GM12878 (cell line): ENCODE results near the gene UMAD1. TPM values are rescaled to one million over a fixed set of nuclear protein-coding genes. Genes with fewer than 3 reads are reported as not detected.

Source experiments
- ATAC-seq: fragments of 200-7000 bp; cut with Tn5 transposase; 3 replicates; pipeline ENCODE4 v1.9.1; 2020; ENCODE audit warnings: mild to moderate bottlenecking, moderate library complexity
- BruUV-seq: library from RNA; stranded (reverse); fragments of 400-500 nt; replicated peaks from 2 replicates; lab custom pipeline; 2021; lab: Mats Ljungman, UMichigan
- CTCF ChIA-PET: fragments of 300-600 bp; sonication (Branson Sonifier 250); formaldehyde crosslinking; extraction: SDS; loops from one replicate; lab custom pipeline; 2021; ENCODE audit warnings: inconsistent platforms; lab: Yijun Ruan, JAX
- POLR2A ChIA-PET: fragments of 350-600 bp; formaldehyde crosslinking; extraction: SDS; loops from one replicate; lab custom pipeline; 2021; ENCODE audit warnings: inconsistent platforms; lab: Charles Lee
- RAD21 ChIA-PET: fragments of 300-600 bp; sonication (Branson Sonifier 250); formaldehyde crosslinking; loops from one replicate; lab custom pipeline; 2023; ENCODE audit warnings: antibody characterized with exemption; ENCODE audit not compliant: unreplicated experiment; lab: Charles Lee
- SMC1A ChIA-PET: fragments of 300-600 bp; sonication (Branson Sonifier 250); formaldehyde crosslinking; loops from one replicate; lab custom pipeline; 2023; ENCODE audit not compliant: unreplicated experiment, uncharacterized antibody; lab: Charles Lee
- DNase-seq: peaks from one replicate; pipeline ENCODE4 v3.0.0-alpha.2; 2011; ENCODE audit warnings: low read depth, low spot score
- FAIRE-seq: peaks from 3 replicates; lab custom pipeline; 2011; peaks lifted over from hg19 to GRCh38; lab: Jason Lieb, UNC
- H2AFZ ChIP-seq: 2 replicates; pipeline ENCODE4 v1.6.0; 2011; ENCODE audit warnings: low read depth, low read length, control low read depth; ENCODE audit not compliant: control insufficient read depth
- H3K27ac ChIP-seq: 2 replicates; pipeline ENCODE4 v1.5.1; 2011; ENCODE audit warnings: control low read depth; ENCODE audit not compliant: control insufficient read depth, insufficient read depth
- H3K27me3 ChIP-seq, 2 experiments: replicated peaks in 1 of 2; 2 replicates each; pipeline versions ENCODE4 v1.6.0 to v1.6.1; 2011; ENCODE audit warnings: low read length in 1 of 2; ENCODE audit not compliant: control insufficient read depth in 2 of 2, insufficient read depth in 2 of 2
- H3K36me3 ChIP-seq, 2 experiments: 2 replicates each; pipeline ENCODE4 v1.5.1; 2011; ENCODE audit warnings: low read length in 1 of 2; ENCODE audit not compliant: control insufficient read depth in 2 of 2, insufficient read depth in 2 of 2
- H3K4me1 ChIP-seq: 2 replicates; pipeline ENCODE4 v1.6.1; 2011; ENCODE audit warnings: mild to moderate bottlenecking, low read length, moderate library complexity, mixed read lengths; ENCODE audit not compliant: control insufficient read depth, insufficient read depth
- H3K4me2 ChIP-seq: 2 replicates; pipeline ENCODE4 v1.6.0; 2011; ENCODE audit warnings: control low read depth; ENCODE audit not compliant: control insufficient read depth, insufficient read depth
- H3K4me3 ChIP-seq: fragments of 200-600 bp; sonication (generic); 2 replicates; pipeline ENCODE4 v1.5.1; 2016
- H3K79me2 ChIP-seq: 2 replicates; pipeline ENCODE4 v1.6.0; 2011; ENCODE audit warnings: low read length; ENCODE audit not compliant: control insufficient read depth, insufficient read depth
- H3K9ac ChIP-seq: 2 replicates; pipeline ENCODE4 v1.8.0; 2011; ENCODE audit warnings: low read length, control low read depth, mixed read lengths; ENCODE audit not compliant: control insufficient read depth, insufficient read depth
- H3K9me3 ChIP-seq: replicated peaks from 3 replicates; pipeline ENCODE4 v1.5.1; 2011; ENCODE audit warnings: mild to moderate bottlenecking, low read length; ENCODE audit not compliant: control insufficient read depth, insufficient read depth
- H4K20me1 ChIP-seq: 2 replicates; pipeline ENCODE4 v1.6.0; 2011; ENCODE audit not compliant: control insufficient read depth, insufficient read depth
- BCL11A ChIP-seq: IDR thresholded peaks from 2 replicates; pipeline ENCODE4 v1.6.1; 2011; ENCODE audit warnings: low read depth, low read length
- BHLHE40 ChIP-seq, 2 experiments: fragments of 450-650 bp in 1 of 2; IDR thresholded peaks; 2 replicates each; pipeline ENCODE4 v1.6.1; 2011 to 2017; ENCODE audit warnings: low read depth in 2 of 2, borderline replicate concordance in 1 of 2, improper control_type of control experiment in 1 of 2, low read length in 1 of 2, mild to moderate bottlenecking in 1 of 2
- BRCA1 ChIP-seq: IDR thresholded peaks from 2 replicates; pipeline ENCODE4 v1.6.1; 2011; ENCODE audit warnings: low read depth, low read length, improper control_type of control experiment
- CREB1 ChIP-seq: IDR thresholded peaks from 2 replicates; pipeline ENCODE4 v1.6.1; 2012; ENCODE audit warnings: low read depth, mild to moderate bottlenecking, inconsistent platforms
- CREM ChIP-seq: IDR thresholded peaks from 2 replicates; pipeline ENCODE4 v1.6.1; 2014; ENCODE audit warnings: antibody characterized with exemption, low read depth
- EED ChIP-seq: sonication (generic); IDR thresholded peaks from 2 replicates; pipeline ENCODE4 v1.6.1; 2016; ENCODE audit warnings: antibody characterized with exemption, low read depth
- GABPA ChIP-seq: IDR thresholded peaks from 2 replicates; pipeline ENCODE4 v1.6.1; 2014; ENCODE audit warnings: antibody characterized with exemption, low read depth, mild to moderate bottlenecking, inconsistent platforms
- JUNB ChIP-seq: IDR thresholded peaks from 2 replicates; pipeline ENCODE4 v1.6.1; 2016; ENCODE audit warnings: antibody characterized with exemption, mild to moderate bottlenecking
- KDM1A ChIP-seq: fragments of 200-600 bp; sonication (generic); IDR thresholded peaks from 2 replicates; pipeline ENCODE4 v1.6.1; 2016; ENCODE audit warnings: borderline replicate concordance
- MTA2 ChIP-seq: fragments of 450-650 bp; IDR thresholded peaks from 2 replicates; pipeline ENCODE4 v1.6.1; 2016; ENCODE audit warnings: low read depth, mild to moderate bottlenecking, moderate library complexity
- NBN ChIP-seq: fragments of 450-650 bp; IDR thresholded peaks from 2 replicates; pipeline ENCODE4 v1.6.1; 2016
- NR2F1 ChIP-seq: fragments of 450-650 bp; conservative IDR thresholded peaks from 2 replicates; pipeline ENCODE4 v1.6.1; 2017; ENCODE audit warnings: mild to moderate bottlenecking
- PML ChIP-seq: IDR thresholded peaks from 2 replicates; pipeline ENCODE4 v1.6.1; 2012; ENCODE audit warnings: low read length, inconsistent platforms
- POLR2AphosphoS2 ChIP-seq: IDR thresholded peaks from 2 replicates; pipeline ENCODE4 v1.6.1; 2011; ENCODE audit warnings: low read depth, mild to moderate bottlenecking, low read length, improper control_type of control experiment, moderate library complexity
- RUNX3 ChIP-seq: IDR thresholded peaks from 2 replicates; pipeline ENCODE4 v1.6.1; 2012; ENCODE audit warnings: low read length, inconsistent platforms
- SMAD1 ChIP-seq: fragments of 450-650 bp; IDR thresholded peaks from 2 replicates; pipeline ENCODE4 v1.6.1; 2018; ENCODE audit warnings: mild to moderate bottlenecking, low read depth; ENCODE audit not compliant: partially characterized antibody
- SRF ChIP-seq, 2 experiments: IDR thresholded peaks; 2 replicates each; pipeline ENCODE4 v1.6.1; 2011; ENCODE audit warnings: low read depth in 2 of 2, low read length in 2 of 2, mild to moderate bottlenecking in 1 of 2, moderate library complexity in 1 of 2
- TCF12 ChIP-seq: IDR thresholded peaks from 2 replicates; pipeline ENCODE4 v1.6.1; 2011; ENCODE audit warnings: low read depth, mild to moderate bottlenecking, low read length
- WGBS: methylation state at CpG from one replicate; pipeline ENCODE4 v1.1.6; 2016; ENCODE audit warnings: low lambda C conversion rate; ENCODE audit not compliant: insufficient replicate concordance, insufficient coverage; ENCODE audit errors: missing lambda C conversion rate; 5-methylcytosine and 5-hydroxymethylcytosine counted together
- in situ Hi-C: fragments of 300-500 bp; cut with MboI; formaldehyde crosslinking; loops from 9 replicates; pipeline ENCODE4 v1.14.3; 2018; ENCODE audit warnings: mixed read lengths
- intact Hi-C: fragments of 100-400 bp; cut with micrococcal nuclease; formaldehyde crosslinking; loops from one replicate; pipeline ENCODE4 v1.14.2; 2022; ENCODE audit not compliant: unreplicated experiment
- polyA plus RNA-seq, 11 experiments: library from polyadenylated mRNA; depleted of rRNA in 4 of 11; unstranded in 6 of 11; stranded (reverse) in 5 of 11; fragments of >200 nt; fragmentation: Nextera tagmentation in 4 of 11; fragmentation: Illumina TruSeq in 1 of 11; extraction: Ambion mirVana in 4 of 11; extraction: Trizol in 1 of 11; gene quantifications; 1 replicate in 1 of 11; 2 replicates in 10 of 11; pipeline versions ENCODE4 v1.2.1 to v1.2.3, GENCODE V29; 2011 to 2016; ENCODE audit warnings: inconsistent platforms in 2 of 11, missing spikeins in 2 of 11, low read depth in 1 of 11
- total RNA-seq, 4 experiments: library from RNA; depleted of rRNA in 3 of 4; stranded (reverse); fragments of >200 nt in 3 of 4; fragmentation: Illumina TruSeq in 1 of 4; extraction: Trizol in 1 of 4; gene quantifications; 2 replicates each; pipeline versions ENCODE4 v1.2.1 to v1.2.3, GENCODE V29; 2013 to 2021
- TF ChIP-seq, protein P1 (sequence below), 3 experiments: IDR thresholded peaks in 2 of 3; conservative IDR thresholded peaks in 1 of 3; 2 replicates each; pipeline ENCODE4 v1.5.1; 2011; ENCODE audit warnings: low read depth in 3 of 3, low read length in 3 of 3, mild to moderate bottlenecking in 3 of 3, control low read depth in 2 of 3, moderate library complexity in 2 of 3, inconsistent platforms in 1 of 3, mixed read lengths in 1 of 3; ENCODE audit not compliant: control insufficient read depth in 2 of 3, insufficient read depth in 1 of 3; ENCODE audit errors: extremely low read depth in 1 of 3
- TF ChIP-seq, protein P2 (sequence below): IDR thresholded peaks from 2 replicates; pipeline ENCODE4 v1.6.1; 2011; ENCODE audit warnings: mild to moderate bottlenecking, low read depth, low read length, moderate library complexity; ENCODE audit not compliant: insufficient replicate concordance

UMAD1 gene
- total and polyA plus RNA-seq, 10 of the 15 experiments (the other 5 are each of a cell fraction or from before 2014, with no cell fraction given), result 6.0 to 28.6 (median 9.3) TPM

DNA sequence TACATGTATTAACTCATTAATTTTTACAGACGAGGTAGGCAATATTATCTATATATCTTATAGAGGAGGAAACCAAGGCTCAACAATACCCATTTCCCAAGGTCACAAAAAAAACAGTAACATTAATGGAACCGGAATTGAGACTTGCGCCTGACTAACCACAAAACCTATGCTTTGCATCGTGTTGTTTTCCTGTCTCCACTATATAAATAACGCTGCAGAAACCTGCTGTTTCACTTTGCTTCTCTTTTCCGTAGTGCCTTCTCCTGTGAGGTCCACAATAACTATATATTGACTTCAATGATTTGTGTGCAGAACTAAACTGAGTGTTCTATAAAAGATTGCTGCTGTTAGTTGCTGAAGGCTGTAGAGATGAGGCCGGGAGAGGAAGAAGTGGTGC, 175.5 kb downstream of the UMAD1 start (continued):
- TF ChIP-seq CREB1, result peak; percentile 67
- TF ChIP-seq PML, result peak; percentile 64; the same call in 1 of the 2 replicates
- 0 out of 2 replicates have a peak, but pooled peaks have one; percentile 47 for TF ChIP-seq POLR2AphosphoS2
- peak; percentile 75 to 87 for TF ChIP-seq BHLHE40 (IDR thresholded peaks at IDR 0.05; ENCODE audit: borderline replicate concordance in 1 of 2, low read depth in 2 of 2, low read length in 1 of 2)
- TF ChIP-seq, protein P1, sequence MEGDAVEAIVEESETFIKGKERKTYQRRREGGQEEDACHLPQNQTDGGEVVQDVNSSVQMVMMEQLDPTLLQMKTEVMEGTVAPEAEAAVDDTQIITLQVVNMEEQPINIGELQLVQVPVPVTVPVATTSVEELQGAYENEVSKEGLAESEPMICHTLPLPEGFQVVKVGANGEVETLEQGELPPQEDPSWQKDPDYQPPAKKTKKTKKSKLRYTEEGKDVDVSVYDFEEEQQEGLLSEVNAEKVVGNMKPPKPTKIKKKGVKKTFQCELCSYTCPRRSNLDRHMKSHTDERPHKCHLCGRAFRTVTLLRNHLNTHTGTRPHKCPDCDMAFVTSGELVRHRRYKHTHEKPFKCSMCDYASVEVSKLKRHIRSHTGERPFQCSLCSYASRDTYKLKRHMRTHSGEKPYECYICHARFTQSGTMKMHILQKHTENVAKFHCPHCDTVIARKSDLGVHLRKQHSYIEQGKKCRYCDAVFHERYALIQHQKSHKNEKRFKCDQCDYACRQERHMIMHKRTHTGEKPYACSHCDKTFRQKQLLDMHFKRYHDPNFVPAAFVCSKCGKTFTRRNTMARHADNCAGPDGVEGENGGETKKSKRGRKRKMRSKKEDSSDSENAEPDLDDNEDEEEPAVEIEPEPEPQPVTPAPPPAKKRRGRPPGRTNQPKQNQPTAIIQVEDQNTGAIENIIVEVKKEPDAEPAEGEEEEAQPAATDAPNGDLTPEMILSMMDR (IDR thresholded peaks at IDR 0.05 in 2 of 3, conservative IDR thresholded peaks at IDR 0.05 in 1 of 3; ENCODE audit: control insufficient read depth in 2 of 3, extremely low read depth in 1 of 3, insufficient read depth in 1 of 3, low read depth in 3 of 3, low read length in 3 of 3), result no peak
- no peak for TF ChIP-seq BRCA1
- peak; percentile 68 for TF ChIP-seq CREM
- TF ChIP-seq, all 136 proteins: peak for 45

DNA sequence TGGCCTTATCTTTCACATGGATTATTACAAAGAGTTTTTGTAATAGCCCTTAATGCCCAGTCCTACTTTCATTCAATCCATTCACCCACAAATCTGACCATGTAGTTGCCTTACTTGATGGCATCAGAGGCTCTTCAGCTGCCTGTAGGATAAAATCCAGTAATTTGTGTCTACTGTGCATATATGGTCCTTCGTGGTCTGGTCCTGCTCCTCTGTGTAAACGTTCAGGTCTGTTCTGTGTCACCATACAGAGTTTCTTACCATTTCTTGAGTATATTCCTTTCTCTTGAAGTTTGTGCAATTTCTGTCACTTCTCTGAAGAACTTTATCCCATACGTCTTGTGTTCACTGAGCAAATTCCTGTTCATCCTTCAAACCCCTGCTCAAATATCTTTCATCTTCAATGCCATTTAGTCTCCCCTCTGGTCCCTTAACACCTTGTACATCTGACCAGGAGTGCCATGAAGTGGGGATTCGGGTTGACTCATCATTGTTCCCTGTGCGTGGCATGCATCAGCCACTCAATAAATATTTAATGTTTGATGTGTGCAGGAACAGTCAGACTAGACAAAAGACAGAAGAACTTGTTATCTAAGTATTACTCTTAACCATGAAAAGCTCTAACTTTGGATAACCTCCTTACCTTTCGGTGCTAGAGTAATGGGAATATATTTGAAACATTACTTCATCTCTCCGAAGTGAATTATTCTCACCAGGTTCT, 176.4 kb downstream of the UMAD1 start:
- H2AFZ ChIP-seq, result no peak overlapping the region
- no peaks in the 10 kb centered on the region for H3K36me3 ChIP-seq
- ChIA-PET SMC1A (interaction anchor here (0.8 to 7.4 kb wide), 18 partner anchors 8 to 382 kb away, joined by 3 to 43 read pairs (median 4); partner anchors contain the start of genes RPA3 and UMAD1), RAD21 (interaction anchor here (1.0 to 7.7 kb wide), 12 partner anchors 41 to 374 kb away, joined by 3 to 56 read pairs (median 4); partner anchors contain the start of gene GLCCI1), POLR2A (interaction anchor here (1.1 to 2.9 kb wide), 3 partner anchors 44 to 150 kb away, joined by 4 to 10 read pairs (median 6); partner anchors contain the start of gene GLCCI1), CTCF (interaction anchor here (1.0 to 1.4 kb wide), 2 partner anchors 103 to 135 kb away, joined by 3 to 4 read pairs; no protein-coding TSS in a partner anchor)
- in situ Hi-C loops, result no loop called here
- DNase-seq (no peak), FAIRE-seq (no peak), ATAC-seq (peak; percentile 32)
- H3K4me1 ChIP-seq, result peaks cover 50% of the 10 kb centered on the region
- H3K4me3 ChIP-seq, result peak overlapping the region; percentile 32; the same call in 1 of the 2 replicates
- H3K27ac ChIP-seq, result peak overlapping the region; percentile 67; the same call in 1 of the 2 replicates
- peaks cover 8% of the 10 kb centered on the region; the same call in 2 of the 3 replicates for H3K9me3 ChIP-seq
- H3K79me2 ChIP-seq, result no peaks in the 10 kb centered on the region
- H3K27me3 ChIP-seq, result no peaks in the 10 kb centered on the region
- intact Hi-C loops, result loop anchor here (2.0 to 5.0 kb wide), 5 partner anchors 52 to 400 kb away; partner anchors contain the start of gene MIOS
- no TSS peak for BruUV-seq
- peak overlapping the region; percentile 88 for H3K4me2 ChIP-seq
- WGBS, result 74% methylated on average over 7 of the region's 7 CpGs
- H4K20me1 ChIP-seq, result no peaks in the 10 kb centered on the region
- H3K9ac ChIP-seq, result no peak overlapping the region
- TF ChIP-seq KDM1A, result no peak
- peak; percentile 84 for TF ChIP-seq BCL11A
- TF ChIP-seq CREM, result peak; percentile 80
- peak; percentile 86 for TF ChIP-seq RUNX3
- TF ChIP-seq EED, result peak; percentile 75
- peak; percentile 57; the same call in 1 of the 2 replicates for TF ChIP-seq NR2F1
- TF ChIP-seq JUNB, result peak; percentile 95
- no peak for TF ChIP-seq NBN
- TF ChIP-seq SMAD1, result no peak
- TF ChIP-seq, protein P2, sequence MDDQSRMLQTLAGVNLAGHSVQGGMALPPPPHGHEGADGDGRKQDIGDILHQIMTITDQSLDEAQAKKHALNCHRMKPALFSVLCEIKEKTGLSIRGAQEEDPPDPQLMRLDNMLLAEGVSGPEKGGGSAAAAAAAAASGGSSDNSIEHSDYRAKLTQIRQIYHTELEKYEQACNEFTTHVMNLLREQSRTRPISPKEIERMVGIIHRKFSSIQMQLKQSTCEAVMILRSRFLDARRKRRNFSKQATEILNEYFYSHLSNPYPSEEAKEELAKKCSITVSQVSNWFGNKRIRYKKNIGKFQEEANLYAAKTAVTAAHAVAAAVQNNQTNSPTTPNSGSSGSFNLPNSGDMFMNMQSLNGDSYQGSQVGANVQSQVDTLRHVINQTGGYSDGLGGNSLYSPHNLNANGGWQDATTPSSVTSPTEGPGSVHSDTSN, result no peak
- TF ChIP-seq GABPA, result peak; percentile 35; the same call in 1 of the 2 replicates
- TF ChIP-seq PML, result no peak; the same call in 1 of the 2 replicates
- peak; percentile 75 for TF ChIP-seq MTA2
- 0 out of 2 replicates have a peak, but pooled peaks have one; percentile 42 for TF ChIP-seq TCF12
- 0 out of 4 replicates have a peak, but pooled peaks of 1 of the 2 experiments have one; percentile 53 for TF ChIP-seq SRF (IDR thresholded peaks at IDR 0.05; ENCODE audit: low read depth in 2 of 2, low read length in 2 of 2)
